DMS79 (cell line): Measurements from ENCODE around the gene PEBP1.

Source experiments
- DNase-seq: peaks from one replicate; lab custom pipeline; 2025; lab: John Stamatoyannopoulos, UW

Gene PEBP1

GRCh38 chr12:118193958-118194357, 58.0 kb downstream of the PEBP1 start:
- DNase-seq: no peak
